A549 (cell line): Measurements from ENCODE around the gene PSME3IP1.

Experiments used
- CBX2 ChIP-seq: fragments of 200-600 bp; sonication (generic); IDR thresholded peaks from 2 replicates; pipeline ENCODE4 v1.6.1; 2016; ENCODE audit warnings: low read depth, mild to moderate bottlenecking, borderline replicate concordance
- CEBPB ChIP-seq, 2 experiments: fragments of >200 bp in 1 of 2; sonication (Bioruptor Twin) in 1 of 2; formaldehyde crosslinking in 1 of 2; IDR thresholded peaks; 2 replicates each; pipeline ENCODE4 v1.6.1; 2012 to 2016
- CTCF ChIP-seq: fragments of >200 bp; sonication (Bioruptor Twin); formaldehyde crosslinking; IDR thresholded peaks from 3 replicates; pipeline ENCODE4 v1.5.1; 2016
- EP300 ChIP-seq, 2 experiments: fragments of >200 bp; sonication (Bioruptor Twin); formaldehyde crosslinking; IDR thresholded peaks; 2 replicates in 1 of 2; 3 replicates in 1 of 2; pipeline ENCODE4 v1.6.1; 2016 to 2017
- JUNB ChIP-seq: fragments of >200 bp; sonication (Bioruptor Twin); formaldehyde crosslinking; IDR thresholded peaks from 2 replicates; pipeline ENCODE4 v1.6.1; 2016
- NPAS2 ChIP-seq: fragments of 250-450 bp; sonication (Bioruptor Pico); IDR thresholded peaks from 2 replicates; pipeline ENCODE4 v1.8.0; 2022; ENCODE audit warnings: mild to moderate bottlenecking, moderate library complexity, borderline replicate concordance
- PBX3 ChIP-seq: IDR thresholded peaks from 2 replicates; pipeline ENCODE4 v1.6.1; 2012
- SMC3 ChIP-seq: fragments of >200 bp; sonication (Bioruptor Twin); formaldehyde crosslinking; IDR thresholded peaks from 3 replicates; pipeline ENCODE4 v1.6.1; 2018; ENCODE audit warnings: inconsistent platforms

GRCh38 chr16:57234707-57235092 lies 48.9 kb upstream of the PSME3IP1 start:
- TF ChIP-seq EP300 (IDR thresholded peaks at IDR 0.05): no peak
- no peak for TF ChIP-seq CBX2
- TF ChIP-seq CTCF: no peak
- no peak for TF ChIP-seq JUNB
- no peak for TF ChIP-seq SMC3
- no peak for TF ChIP-seq CEBPB (IDR thresholded peaks at IDR 0.05)
- TF ChIP-seq NPAS2 (CRISPR knock-in tag): no peak
- no peak for TF ChIP-seq PBX3
